CD14-positive monocyte (primary cell): ENCODE measurements around the gene GABBR2. TPM values are rescaled to one million over a fixed set of nuclear protein-coding genes. Genes with fewer than 3 reads are reported as not detected.

Source experiments
- DNase-seq, 3 donors: peaks; one replicate each; pipeline ENCODE4 v3.0.0-alpha.2; 2011 to 2022
- H2AFZ ChIP-seq: 2 replicates; pipeline ENCODE4 v1.6.0; 2012; ENCODE audit warnings: mild to moderate bottlenecking, low read depth, low read length, inconsistent platforms; ENCODE audit not compliant: insufficient read depth, poor library complexity, severe bottlenecking
- H3K27ac ChIP-seq, 2 donors: 1 replicate in 1 of 2; 2 replicates in 1 of 2; pipeline ENCODE4 v1.5.1; 2012 to 2013; ENCODE audit warnings: low read length in 2 of 2, control low read depth in 1 of 2, inconsistent platforms in 1 of 2, low read depth in 1 of 2, mild to moderate bottlenecking in 1 of 2
- H3K27me3 ChIP-seq, 2 donors: one replicate each; pipeline versions ENCODE4 v1.6.0 to v1.6.1; 2011 to 2013; ENCODE audit warnings: low read length in 2 of 2; ENCODE audit not compliant: control insufficient read depth in 2 of 2, insufficient read depth in 2 of 2
- H3K36me3 ChIP-seq, 2 donors: replicated peaks in 1 of 2; 1 replicate in 1 of 2; 2 replicates in 1 of 2; pipeline versions ENCODE4 v1.5.1 to v1.6.1; 2012 to 2013; ENCODE audit warnings: low read length in 2 of 2, control low read depth in 1 of 2, inconsistent platforms in 1 of 2, mild to moderate bottlenecking in 1 of 2; ENCODE audit not compliant: insufficient read depth in 2 of 2, control insufficient read depth in 1 of 2
- H3K4me1 ChIP-seq, 2 donors: 1 replicate in 1 of 2; 2 replicates in 1 of 2; pipeline versions ENCODE4 v1.5.1 to v1.6.1; 2012 to 2013; ENCODE audit warnings: low read length in 2 of 2, control low read depth in 1 of 2, inconsistent platforms in 1 of 2, mild to moderate bottlenecking in 1 of 2, moderate library complexity in 1 of 2; ENCODE audit not compliant: insufficient read depth in 2 of 2, control insufficient read depth in 1 of 2
- H3K4me2 ChIP-seq: replicated peaks from 2 replicates; pipeline ENCODE3; 2012; ENCODE audit warnings: low read length, moderate library complexity, mild to moderate bottlenecking; ENCODE audit not compliant: poor library complexity, severe bottlenecking; ENCODE audit errors: extremely low read depth
- H3K4me3 ChIP-seq, 3 experiments: fragments of 200-600 bp in 1 of 3; sonication (generic) in 1 of 3; replicated peaks in 1 of 3; 1 replicate in 2 of 3; 2 replicates in 1 of 3; pipeline ENCODE4 v1.5.1; 2011 to 2013; ENCODE audit warnings: low read length in 3 of 3, mild to moderate bottlenecking in 3 of 3, control low read depth in 2 of 3, low read depth in 2 of 3, inconsistent platforms in 1 of 3, moderate library complexity in 1 of 3
- H3K79me2 ChIP-seq: 2 replicates; pipeline ENCODE4 v1.6.0; 2012; ENCODE audit warnings: mild to moderate bottlenecking, control low read depth, inconsistent platforms, low read length, moderate library complexity; ENCODE audit not compliant: insufficient read depth
- H3K9ac ChIP-seq: 2 replicates; pipeline ENCODE4 v1.6.0; 2017; ENCODE audit warnings: low read length, mild to moderate bottlenecking; ENCODE audit not compliant: insufficient read depth, poor library complexity, severe bottlenecking
- H3K9me3 ChIP-seq, 2 donors: replicated peaks in 1 of 2; 1 replicate in 1 of 2; 2 replicates in 1 of 2; pipeline versions ENCODE4 v1.5.1 to v1.6.1; 2012 to 2013; ENCODE audit warnings: low read length in 2 of 2, control low read depth in 1 of 2; ENCODE audit not compliant: control insufficient read depth in 1 of 2, insufficient read depth in 1 of 2
- H4K20me1 ChIP-seq: 2 replicates; pipeline ENCODE4 v1.6.0; 2012; ENCODE audit warnings: mild to moderate bottlenecking, low read length, control low read depth, moderate library complexity; ENCODE audit not compliant: insufficient read depth
- H3K27ac Mint-ChIP-seq, 7 donors: one replicate each; pipeline ENCODE4 v1.8.0; 2020; ENCODE audit warnings: mild to moderate bottlenecking in 7 of 7, mixed read lengths in 7 of 7, moderate library complexity in 6 of 7, inconsistent platforms in 2 of 7
- H3K27me3 Mint-ChIP-seq, 3 donors: one replicate each; pipeline ENCODE4 v1.8.0; 2021 to 2022; ENCODE audit warnings: low read depth in 3 of 3, mild to moderate bottlenecking in 3 of 3, mixed read lengths in 3 of 3, moderate library complexity in 3 of 3, inconsistent platforms in 1 of 3
- H3K36me3 Mint-ChIP-seq, 2 donors: one replicate each; pipeline ENCODE4 v1.8.0; 2020; ENCODE audit warnings: mixed read lengths in 2 of 2, inconsistent platforms in 1 of 2, mild to moderate bottlenecking in 1 of 2
- H3K4me1 Mint-ChIP-seq: one replicate; pipeline ENCODE4 v1.8.0; 2020; ENCODE audit warnings: mild to moderate bottlenecking, mixed read lengths
- H3K4me3 Mint-ChIP-seq, 2 donors: one replicate each; pipeline ENCODE4 v1.8.0; 2020; ENCODE audit warnings: mild to moderate bottlenecking in 2 of 2, mixed read lengths in 2 of 2, moderate library complexity in 1 of 2
- H3K9me3 Mint-ChIP-seq, 7 donors: one replicate each; pipeline ENCODE4 v1.8.0; 2020 to 2022; ENCODE audit warnings: mixed read lengths in 7 of 7, mild to moderate bottlenecking in 6 of 7, moderate library complexity in 6 of 7, inconsistent platforms in 2 of 7
- CTCF ChIP-seq: fragments of 200-600 bp; IDR thresholded peaks from one replicate; pipeline ENCODE4 v1.8.0; 2022; ENCODE audit warnings: antibody characterized with exemption, mild to moderate bottlenecking
- WGBS: methylation state at CpG from one replicate; pipeline ENCODE4 v1.1.5; 2013; ENCODE audit warnings: missing lambda C conversion rate; ENCODE audit not compliant: insufficient coverage; 5-methylcytosine and 5-hydroxymethylcytosine counted together
- intact Hi-C, 2 donors: fragments of 100-400 bp; cut with micrococcal nuclease; formaldehyde crosslinking; loops; one replicate each; pipeline versions ENCODE4 v1.15.0 to v1.15.1; 2023
- polyA plus RNA-seq, 3 donors: library from polyadenylated mRNA; depleted of rRNA in 1 of 3; unstranded in 2 of 3; stranded (reverse) in 1 of 3; fragments of 300-500 nt in 2 of 3; fragments of >200 nt in 1 of 3; fragmentation: Illumina TruSeq in 2 of 3; gene quantifications; 1 replicate in 2 of 3; 2 replicates in 1 of 3; pipeline ENCODE4 v1.2.3, GENCODE V29; 2012 to 2021

The GABBR2 gene
- polyA plus RNA-seq, 3 donors = not detected

GRCh38 chr9:98455256-98456155 lies 253.2 kb downstream of the GABBR2 start:
- Histone ChIP-seq H2AFZ (no peak overlapping the region), H3K36me3 (no peaks in the 10 kb centered on the region), H3K4me1 (no peaks in the 10 kb centered on the region), H3K9me3 (peaks cover 5 to 6% of the 10 kb centered on the region in 2 donors), H3K9ac (no peak overlapping the region), H3K79me2 (no peaks in the 10 kb centered on the region), H3K4me2 (no peak overlapping the region), H3K27me3 (peaks cover 0 to 5% of the 10 kb centered on the region in 2 donors), H3K27ac (no peak overlapping the region), H3K4me3 (no peak overlapping the region), H4K20me1 (no peaks in the 10 kb centered on the region)
- intact Hi-C loops = no loop called here
- H3K27me3 Mint-ChIP-seq = peaks cover 3 to 9% (median 6%) of the 10 kb centered on the region in 3 donors
- H3K27ac Mint-ChIP-seq = no peak overlapping the region
- H3K36me3 Mint-ChIP-seq = no peaks in the 10 kb centered on the region
- no peaks in the 10 kb centered on the region for H3K4me1 Mint-ChIP-seq
- no peak for TF ChIP-seq CTCF
- 92% methylated on average over 9 of the region's 12 CpGs for WGBS
- no peak overlapping the region for H3K4me3 Mint-ChIP-seq
- no peak for DNase-seq
- peaks cover 4 to 19% (median 16%) of the 10 kb centered on the region in 7 donors for H3K9me3 Mint-ChIP-seq

GRCh38 chr9:98453589-98454311 lies 255.0 kb downstream of the GABBR2 start:
- no peaks in the 10 kb centered on the region for H3K36me3 Mint-ChIP-seq
- Histone ChIP-seq H2AFZ (no peak overlapping the region), H3K9me3 (no peaks in the 10 kb centered on the region), H3K4me1 (no peaks in the 10 kb centered on the region), H3K27me3 (peaks cover 0 to 5% of the 10 kb centered on the region in 2 donors), H4K20me1 (no peaks in the 10 kb centered on the region), H3K9ac (no peak overlapping the region), H3K27ac (no peak overlapping the region), H3K79me2 (no peaks in the 10 kb centered on the region), H3K36me3 (no peaks in the 10 kb centered on the region), H3K4me2 (no peak overlapping the region), H3K4me3 (no peak overlapping the region)
- no peak overlapping the region for H3K4me3 Mint-ChIP-seq
- peaks cover 3 to 9% (median 8%) of the 10 kb centered on the region in 3 donors for H3K27me3 Mint-ChIP-seq
- intact Hi-C loops = no loop called here
- no peak for TF ChIP-seq CTCF
- 95% methylated on average over 10 of the region's 16 CpGs for WGBS
- peaks cover 0 to 8% (median 4%) of the 10 kb centered on the region in 7 donors for H3K9me3 Mint-ChIP-seq
- H3K27ac Mint-ChIP-seq = peak overlapping the region in 1 of 7 donors; percentile 65
- H3K4me1 Mint-ChIP-seq = no peaks in the 10 kb centered on the region
- no peak for DNase-seq
